Measurements from ENCODE around the gene MAD2L2.

DNA sequence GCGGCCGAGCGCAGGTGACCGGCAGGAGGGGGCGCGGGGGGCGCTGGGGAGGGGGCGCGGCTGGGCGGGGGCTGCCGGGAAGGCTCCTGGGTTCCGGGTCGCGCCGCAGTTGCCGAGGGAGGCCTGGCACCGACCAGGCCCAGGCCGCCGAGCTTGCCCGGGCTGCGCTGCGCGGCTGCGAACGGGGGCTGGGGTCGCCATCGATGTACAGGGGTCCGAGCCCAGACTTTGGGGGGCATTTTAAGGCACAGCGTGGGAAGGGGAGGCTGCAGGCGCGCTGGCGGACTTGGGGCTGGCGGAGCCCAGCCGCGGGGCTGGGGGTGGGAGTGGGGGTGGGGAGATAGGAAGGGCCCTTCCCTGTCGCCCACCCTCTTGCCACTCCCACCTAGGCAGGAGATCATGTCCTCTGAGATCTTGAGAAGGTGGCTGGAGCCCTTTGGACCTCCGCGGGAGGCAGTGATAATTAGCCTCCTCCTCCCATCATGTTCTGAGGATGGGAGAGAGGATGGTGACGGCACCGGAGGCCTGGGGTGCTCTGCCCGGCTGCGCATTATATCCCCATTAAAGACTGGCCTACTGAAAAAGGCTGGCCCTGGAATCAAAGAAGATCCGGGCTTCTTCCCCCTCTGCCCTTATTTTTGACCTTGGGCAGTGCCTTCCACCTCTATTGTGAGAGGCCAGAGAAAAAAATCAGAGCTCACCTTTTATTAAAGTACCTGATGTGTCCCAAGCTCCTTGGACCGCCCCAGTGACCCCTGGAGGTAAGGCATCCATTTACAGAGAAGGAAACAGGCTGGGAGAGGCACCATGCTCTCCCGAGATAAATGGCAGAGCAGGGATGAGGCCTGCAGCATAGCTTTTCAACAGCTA is 25.8 kb downstream of the MAD2L2 start:
- TF ChIP-seq, protein P1, sequence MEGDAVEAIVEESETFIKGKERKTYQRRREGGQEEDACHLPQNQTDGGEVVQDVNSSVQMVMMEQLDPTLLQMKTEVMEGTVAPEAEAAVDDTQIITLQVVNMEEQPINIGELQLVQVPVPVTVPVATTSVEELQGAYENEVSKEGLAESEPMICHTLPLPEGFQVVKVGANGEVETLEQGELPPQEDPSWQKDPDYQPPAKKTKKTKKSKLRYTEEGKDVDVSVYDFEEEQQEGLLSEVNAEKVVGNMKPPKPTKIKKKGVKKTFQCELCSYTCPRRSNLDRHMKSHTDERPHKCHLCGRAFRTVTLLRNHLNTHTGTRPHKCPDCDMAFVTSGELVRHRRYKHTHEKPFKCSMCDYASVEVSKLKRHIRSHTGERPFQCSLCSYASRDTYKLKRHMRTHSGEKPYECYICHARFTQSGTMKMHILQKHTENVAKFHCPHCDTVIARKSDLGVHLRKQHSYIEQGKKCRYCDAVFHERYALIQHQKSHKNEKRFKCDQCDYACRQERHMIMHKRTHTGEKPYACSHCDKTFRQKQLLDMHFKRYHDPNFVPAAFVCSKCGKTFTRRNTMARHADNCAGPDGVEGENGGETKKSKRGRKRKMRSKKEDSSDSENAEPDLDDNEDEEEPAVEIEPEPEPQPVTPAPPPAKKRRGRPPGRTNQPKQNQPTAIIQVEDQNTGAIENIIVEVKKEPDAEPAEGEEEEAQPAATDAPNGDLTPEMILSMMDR (IDR thresholded peaks at IDR 0.05; ENCODE audit: insufficient read depth, low read depth, low read length), result no peak
- no peak for TF ChIP-seq EZH2 (IDR thresholded peaks at IDR 0.05; ENCODE audit: insufficient read depth, low read length)
